Mesendoderm (in vitro differentiated cells): ENCODE results near the gene MUC21.
"Not testable (repeated sequence)": the region's sequence is repeated elsewhere in the genome, so short reads cannot be mapped to it uniquely, and the experiment has no call there.

Experiments
- DNase-seq: peaks from one replicate; pipeline ENCODE4 v3.0.0; 2013
- H2AK5ac ChIP-seq: 2 replicates; pipeline ENCODE4 v1.6.1; 2013; ENCODE audit warnings: low read length, inconsistent platforms
- H2BK120ac ChIP-seq: 2 replicates; pipeline ENCODE4 v1.6.1; 2013; ENCODE audit warnings: low read depth, mild to moderate bottlenecking, low read length, moderate library complexity, mixed read lengths
- H2BK15ac ChIP-seq: replicated peaks from 2 replicates; pipeline ENCODE4 v1.6.1; 2013; ENCODE audit warnings: low read depth, mild to moderate bottlenecking, moderate library complexity
- H2BK5ac ChIP-seq: 2 replicates; pipeline ENCODE4 v1.6.1; 2013; ENCODE audit warnings: low read length, inconsistent platforms
- H3K18ac ChIP-seq: 2 replicates; pipeline ENCODE4 v1.6.1; 2013; ENCODE audit warnings: mild to moderate bottlenecking, low read length, mixed read lengths
- H3K23ac ChIP-seq: one replicate; pipeline ENCODE4 v1.6.1; 2013; ENCODE audit warnings: low read length
- H3K27ac ChIP-seq: 2 replicates; pipeline ENCODE4 v1.5.1; 2013; ENCODE audit warnings: low read depth, mild to moderate bottlenecking, inconsistent platforms, low read length, moderate library complexity
- H3K27me3 ChIP-seq: 2 replicates; pipeline ENCODE4 v1.6.1; 2013; ENCODE audit warnings: low read length, control low read depth, mild to moderate bottlenecking, inconsistent platforms; ENCODE audit not compliant: insufficient read depth, poor library complexity
- H3K36me3 ChIP-seq: 2 replicates; pipeline ENCODE4 v1.6.1; 2013; ENCODE audit warnings: low read length, inconsistent platforms; ENCODE audit not compliant: control insufficient read depth, insufficient read depth
- H3K4ac ChIP-seq: one replicate; pipeline ENCODE4 v1.6.1; 2013; ENCODE audit warnings: low read depth, mild to moderate bottlenecking, low read length, moderate library complexity
- H3K4me1 ChIP-seq: 2 replicates; pipeline ENCODE4 v1.6.1; 2013; ENCODE audit warnings: low read depth, low read length, inconsistent platforms; ENCODE audit not compliant: control insufficient read depth
- H3K4me2 ChIP-seq: 2 replicates; pipeline ENCODE4 v1.6.1; 2013; ENCODE audit warnings: low read length
- H3K4me3 ChIP-seq: 2 replicates; pipeline ENCODE4 v1.5.1; 2013; ENCODE audit warnings: mild to moderate bottlenecking, low read length
- H3K56ac ChIP-seq: one replicate; pipeline ENCODE4 v1.6.1; 2013; ENCODE audit warnings: low read length
- H3K79me1 ChIP-seq: 2 replicates; pipeline ENCODE4 v1.6.1; 2013; ENCODE audit warnings: low read length, inconsistent platforms
- H3K79me2 ChIP-seq: 2 replicates; pipeline ENCODE4 v1.6.1; 2013; ENCODE audit warnings: mild to moderate bottlenecking, low read length; ENCODE audit not compliant: control insufficient read depth, insufficient read depth
- H3K9ac ChIP-seq: 2 replicates; pipeline ENCODE4 v1.6.1; 2013; ENCODE audit warnings: low read length, inconsistent platforms
- H4K5ac ChIP-seq: one replicate; pipeline ENCODE4 v1.6.1; 2013; ENCODE audit warnings: low read length
- H4K8ac ChIP-seq: one replicate; pipeline ENCODE4 v1.6.1; 2013; ENCODE audit warnings: low read depth, mild to moderate bottlenecking, control low read depth, low read length, moderate library complexity
- WGBS: extraction: QIAGEN DNeasy Blood & Tissue Kit; methylation state at CpG from one replicate; pipeline ENCODE4 v1.1.7; 2013; ENCODE audit warnings: low lambda C conversion rate, missing lambda C conversion rate; ENCODE audit not compliant: insufficient coverage; ENCODE audit errors: extremely low coverage; 5-methylcytosine and 5-hydroxymethylcytosine counted together

Gene MUC21

GRCh38 chr6:31021705-31022531 lies 38.4 kb downstream of the MUC21 start:
- H3K4me2 ChIP-seq, H4K5ac ChIP-seq, H3K27ac ChIP-seq, H3K36me3 ChIP-seq, H3K4me3 ChIP-seq, H3K4me1 ChIP-seq, H3K27me3 ChIP-seq, H3K56ac ChIP-seq, H3K79me1 ChIP-seq, H3K18ac ChIP-seq, H3K9ac ChIP-seq, H3K4ac ChIP-seq, H2AK5ac ChIP-seq, H2BK15ac ChIP-seq, H3K23ac ChIP-seq, H4K8ac ChIP-seq, H2BK120ac ChIP-seq, DNase-seq, H2BK5ac ChIP-seq, H3K79me2 ChIP-seq: not testable (repeated sequence)
- WGBS, result no CpG with 5 or more reads among the region's 15 CpGs

GRCh38 chr6:31025595-31025994 lies 42.1 kb downstream of the MUC21 start:
- no peaks in the 10 kb centered on the region for H3K4me1 ChIP-seq
- no peak overlapping the region for H3K9ac ChIP-seq
- WGBS, result no CpG with 5 or more reads among the region's 4 CpGs
- H3K27ac ChIP-seq, result no peak overlapping the region
- H3K23ac ChIP-seq, result no peak overlapping the region
- no peak overlapping the region for H2AK5ac ChIP-seq
- H2BK120ac ChIP-seq, result no peak overlapping the region
- no peaks in the 10 kb centered on the region for H3K27me3 ChIP-seq
- H3K79me2 ChIP-seq, result no peaks in the 10 kb centered on the region
- H2BK5ac ChIP-seq, result no peak overlapping the region
- H4K5ac ChIP-seq, result no peak overlapping the region
- no peaks in the 10 kb centered on the region for H3K79me1 ChIP-seq
- no peak overlapping the region for H3K56ac ChIP-seq
- H3K36me3 ChIP-seq, result no peaks in the 10 kb centered on the region
- no peak overlapping the region for H3K4me2 ChIP-seq
- no peak overlapping the region for H3K4me3 ChIP-seq
- no peak overlapping the region for H3K18ac ChIP-seq
- no peak overlapping the region for H2BK15ac ChIP-seq
- no peak overlapping the region for H3K4ac ChIP-seq
- no peak overlapping the region for H4K8ac ChIP-seq
- DNase-seq, result no peak

GRCh38 chr6:31031095-31031494 lies 47.6 kb downstream of the MUC21 start:
- no CpG with 5 or more reads among the region's 6 CpGs for WGBS
- Histone ChIP-seq H3K9ac (no peak overlapping the region), H4K5ac (no peak overlapping the region), H2AK5ac (no peak overlapping the region), H2BK5ac (no peak overlapping the region), H2BK15ac (no peak overlapping the region), H3K36me3 (no peaks in the 10 kb centered on the region), H3K79me2 (no peaks in the 10 kb centered on the region), H3K27ac (no peak overlapping the region), H3K18ac (no peak overlapping the region), H3K23ac (no peak overlapping the region), H4K8ac (no peak overlapping the region), H3K4ac (no peak overlapping the region), H3K56ac (no peak overlapping the region), H3K4me1 (no peaks in the 10 kb centered on the region), H3K4me2 (no peak overlapping the region), H3K27me3 (no peaks in the 10 kb centered on the region), H3K79me1 (no peaks in the 10 kb centered on the region), H2BK120ac (no peak overlapping the region), H3K4me3 (no peak overlapping the region)
- no peak for DNase-seq

- no peaks in the 10 kb centered on the region for H3K4me1 ChIP-seq
- no peak overlapping the region for H3K4me3 ChIP-seq
- no peaks in the 10 kb centered on the region for H3K27me3 ChIP-seq
- H2BK5ac ChIP-seq, result no peak overlapping the region
- H3K56ac ChIP-seq, result no peak overlapping the region
- no peak overlapping the region for H3K18ac ChIP-seq
- WGBS, result no CpG with 5 or more reads among the region's 4 CpGs
- H4K8ac ChIP-seq, result no peak overlapping the region
- no peak overlapping the region for H2BK120ac ChIP-seq
- H3K4ac ChIP-seq, result no peak overlapping the region
- DNase-seq, result no peak
- no peak overlapping the region for H3K23ac ChIP-seq
- no peaks in the 10 kb centered on the region for H3K36me3 ChIP-seq
- H3K79me2 ChIP-seq, result no peaks in the 10 kb centered on the region
- no peaks in the 10 kb centered on the region for H3K79me1 ChIP-seq
- no peak overlapping the region for H3K4me2 ChIP-seq
- no peak overlapping the region for H3K27ac ChIP-seq
- no peak overlapping the region for H4K5ac ChIP-seq
- H2AK5ac ChIP-seq, result no peak overlapping the region
- H3K9ac ChIP-seq, result no peak overlapping the region
- no peak overlapping the region for H2BK15ac ChIP-seq
Observed at GRCh38 chr6:31033075-31033474, 49.6 kb downstream of the MUC21 start.

GRCh38 chr6:31035862-31036497 lies 52.5 kb downstream of the MUC21 start:
- Histone ChIP-seq H3K79me1 (no peaks in the 10 kb centered on the region), H3K56ac (no peak overlapping the region), H3K4me1 (no peaks in the 10 kb centered on the region), H3K4ac (no peak overlapping the region), H2BK15ac (no peak overlapping the region), H2BK5ac (no peak overlapping the region), H3K27me3 (no peaks in the 10 kb centered on the region), H3K4me2 (no peak overlapping the region), H2AK5ac (no peak overlapping the region), H4K8ac (no peak overlapping the region), H2BK120ac (no peak overlapping the region), H3K79me2 (no peaks in the 10 kb centered on the region), H3K23ac (no peak overlapping the region), H4K5ac (no peak overlapping the region), H3K9ac (no peak overlapping the region), H3K36me3 (no peaks in the 10 kb centered on the region), H3K27ac (no peak overlapping the region), H3K4me3 (no peak overlapping the region), H3K18ac (no peak overlapping the region)
- no CpG with 5 or more reads among the region's 4 CpGs for WGBS
- DNase-seq, result no peak
